CD4-positive, alpha-beta memory T cell (primary cell): ENCODE measurements around the gene RHBDD1. TPM values are rescaled to one million over a fixed set of nuclear protein-coding genes. Genes with fewer than 3 reads are reported as not detected.
A peak's percentile ranks its signal among the peaks of the same experiment; 100 is the strongest.

Experiments used
- CTCF ChIA-PET: fragments of 350-600 bp; sonication (Branson Sonifier 250); formaldehyde crosslinking; loops from one replicate; lab custom pipeline; 2021; ENCODE audit warnings: inconsistent platforms; ENCODE audit not compliant: partially characterized antibody; lab: Charles Lee
- POLR2A ChIA-PET: fragments of 350-600 bp; sonication (Branson Sonifier 250); formaldehyde crosslinking; loops from one replicate; lab custom pipeline; 2021; ENCODE audit not compliant: partially characterized antibody; lab: Charles Lee
- DNase-seq, 5 donors: peaks; one replicate each; pipeline versions ENCODE4 v3.0.0 to v3.0.0-alpha.2; 2020 to 2022; ENCODE audit warnings: mixed read lengths in 1 of 5
- H3K27ac ChIP-seq: one replicate; pipeline ENCODE4 v1.7.0; 2013; ENCODE audit warnings: low read depth, low read length
- H3K27me3 ChIP-seq: 2 replicates; pipeline ENCODE4 v1.7.0; 2013; ENCODE audit warnings: mild to moderate bottlenecking, low read length, moderate library complexity; ENCODE audit not compliant: insufficient read depth
- H3K36me3 ChIP-seq: 2 replicates; pipeline ENCODE4 v1.7.0; 2013; ENCODE audit warnings: mild to moderate bottlenecking, low read length, moderate library complexity; ENCODE audit not compliant: insufficient read depth
- H3K4me1 ChIP-seq: 2 replicates; pipeline ENCODE4 v1.7.0; 2013; ENCODE audit warnings: mild to moderate bottlenecking, low read length, moderate library complexity; ENCODE audit not compliant: insufficient read depth
- H3K4me3 ChIP-seq, 2 donors: one replicate each; pipeline ENCODE4 v1.7.0; 2013; ENCODE audit warnings: low read length in 2 of 2, mild to moderate bottlenecking in 1 of 2
- H3K9me3 ChIP-seq, 2 donors: one replicate each; pipeline ENCODE4 v1.7.0; 2013; ENCODE audit warnings: low read length in 2 of 2, control low read depth in 1 of 2; ENCODE audit not compliant: control insufficient read depth in 1 of 2
- H3K27ac Mint-ChIP-seq, 7 donors: one replicate each; pipeline ENCODE4 v1.8.0; 2020 to 2021; ENCODE audit warnings: mixed read lengths in 7 of 7, mild to moderate bottlenecking in 6 of 7, inconsistent platforms in 3 of 7, moderate library complexity in 3 of 7
- H3K27me3 Mint-ChIP-seq, 2 donors: one replicate each; pipeline ENCODE4 v1.8.0; 2020 to 2021; ENCODE audit warnings: mixed read lengths in 2 of 2
- H3K36me3 Mint-ChIP-seq, 2 donors: one replicate each; pipeline ENCODE4 v1.8.0; 2020 to 2021; ENCODE audit warnings: mixed read lengths in 2 of 2, inconsistent platforms in 1 of 2, mild to moderate bottlenecking in 1 of 2
- H3K4me1 Mint-ChIP-seq, 4 donors: one replicate each; pipeline ENCODE4 v1.8.0; 2020 to 2021; ENCODE audit warnings: mixed read lengths in 4 of 4, mild to moderate bottlenecking in 1 of 4
- H3K4me3 Mint-ChIP-seq, 8 donors: one replicate each; pipeline ENCODE4 v1.8.0; 2020 to 2021; ENCODE audit warnings: mixed read lengths in 8 of 8, mild to moderate bottlenecking in 7 of 8, moderate library complexity in 6 of 8, inconsistent platforms in 3 of 8
- H3K9me3 Mint-ChIP-seq, 8 donors: one replicate each; pipeline ENCODE4 v1.8.0; 2020 to 2021; ENCODE audit warnings: mixed read lengths in 8 of 8, mild to moderate bottlenecking in 5 of 8, inconsistent platforms in 3 of 8, moderate library complexity in 1 of 8
- intact Hi-C: fragments of 100-400 bp; cut with micrococcal nuclease; formaldehyde crosslinking; loops from one replicate; pipeline ENCODE4 v1.15.1; 2023
- polyA plus RNA-seq, 2 donors: library from polyadenylated mRNA; unstranded; fragments of 300-500 nt; fragmentation: Illumina TruSeq; gene quantifications; one replicate each; pipeline ENCODE4 v1.2.3, GENCODE V29; 2021
- total RNA-seq, 2 experiments: library from RNA; stranded (reverse); gene quantifications; one replicate each; pipeline ENCODE4 v1.2.3, GENCODE V29; 2021

The RHBDD1 gene
- total and polyA plus RNA-seq, 4 experiments from 2014 or later = 15.6 to 66.0 (median 40.7) TPM

DNA sequence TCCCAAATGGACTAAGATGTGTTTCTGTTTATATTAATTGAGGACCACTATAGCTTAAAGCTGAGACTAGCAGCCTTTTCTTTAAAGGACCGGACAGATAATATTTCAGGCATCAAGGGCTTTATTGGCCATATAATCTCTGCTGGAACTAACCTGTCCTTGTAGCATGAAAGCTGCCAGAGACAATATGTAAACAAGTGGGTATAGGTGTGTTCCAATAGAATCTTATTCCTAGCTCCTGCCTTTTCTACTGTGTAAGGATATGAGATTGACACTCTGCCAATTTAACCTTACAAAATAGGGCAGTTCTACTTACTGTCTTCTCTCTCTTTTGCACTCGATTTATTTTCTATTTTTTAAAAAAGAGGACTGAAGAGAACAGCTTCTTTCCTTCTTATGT lies 74.0 kb downstream of the RHBDD1 start:
- peaks cover 56 to 66% of the 10 kb centered on the region in 2 donors for H3K36me3 Mint-ChIP-seq
- DNase-seq = no peak
- no peak overlapping the region for H3K27ac Mint-ChIP-seq
- peaks cover 5% of the 10 kb centered on the region for H3K36me3 ChIP-seq
- intact Hi-C loops = no loop called here
- no peak overlapping the region for H3K4me3 ChIP-seq
- no peaks in the 10 kb centered on the region for H3K27me3 ChIP-seq
- H3K9me3 Mint-ChIP-seq = peaks cover 0 to 2% (median 0%) of the 10 kb centered on the region in 8 donors
- POLR2A ChIA-PET = no interaction called here
- peaks cover 0 to 10% (median 9%) of the 10 kb centered on the region in 4 donors for H3K4me1 Mint-ChIP-seq
- no peaks in the 10 kb centered on the region for H3K9me3 ChIP-seq
- no peaks in the 10 kb centered on the region for H3K27me3 Mint-ChIP-seq
- H3K4me3 Mint-ChIP-seq = no peak overlapping the region
- CTCF ChIA-PET = no interaction called here
- no peak overlapping the region for H3K27ac ChIP-seq
- no peaks in the 10 kb centered on the region for H3K4me1 ChIP-seq

- no peaks in the 10 kb centered on the region for H3K9me3 ChIP-seq
- no peaks in the 10 kb centered on the region for H3K4me1 ChIP-seq
- H3K4me3 ChIP-seq = no peak overlapping the region
- H3K27me3 ChIP-seq = no peaks in the 10 kb centered on the region
- H3K27ac ChIP-seq = no peak overlapping the region
- DNase-seq = no peak
- peaks cover 0 to 2% (median 0%) of the 10 kb centered on the region in 8 donors for H3K9me3 Mint-ChIP-seq
- peaks cover 52 to 65% of the 10 kb centered on the region in 2 donors for H3K36me3 Mint-ChIP-seq
- ChIA-PET POLR2A (no interaction called here), CTCF (no interaction called here)
- peaks cover 5% of the 10 kb centered on the region for H3K36me3 ChIP-seq
- no peak overlapping the region for H3K4me3 Mint-ChIP-seq
- no peak overlapping the region for H3K27ac Mint-ChIP-seq
- no peaks in the 10 kb centered on the region for H3K27me3 Mint-ChIP-seq
- H3K4me1 Mint-ChIP-seq = peaks cover 0 to 7% (median 5%) of the 10 kb centered on the region in 4 donors
- intact Hi-C loops = no loop called here
Observed at GRCh38 chr2:226910384-226910783, 74.5 kb downstream of the RHBDD1 start.

DNA sequence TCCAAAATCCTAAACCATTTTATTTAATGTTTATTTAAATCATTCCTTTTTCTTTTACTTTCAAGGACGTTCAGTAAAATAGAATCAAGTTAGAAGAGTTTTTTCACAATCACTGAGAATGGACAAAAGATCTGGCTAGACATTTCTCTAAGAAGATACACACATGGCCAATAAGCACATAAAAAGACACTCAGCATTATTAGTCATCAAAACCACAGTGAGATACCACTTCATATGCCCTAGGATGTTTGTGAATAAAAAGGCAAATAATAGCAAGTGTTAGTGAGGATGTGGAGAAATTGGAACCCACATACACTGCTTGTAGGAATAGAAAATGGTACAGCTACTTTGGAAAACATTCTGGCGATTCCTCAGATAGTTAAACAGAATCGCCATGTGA lies 76.1 kb downstream of the RHBDD1 start:
- no peak overlapping the region for H3K4me3 Mint-ChIP-seq
- H3K4me3 ChIP-seq = no peak overlapping the region
- H3K27me3 ChIP-seq = no peaks in the 10 kb centered on the region
- no peak overlapping the region for H3K27ac ChIP-seq
- H3K9me3 Mint-ChIP-seq = peaks cover 0 to 2% (median 0%) of the 10 kb centered on the region in 8 donors
- ChIA-PET CTCF (no interaction called here), POLR2A (no interaction called here)
- intact Hi-C loops = no loop called here
- peaks cover 47 to 63% of the 10 kb centered on the region in 2 donors for H3K36me3 Mint-ChIP-seq
- H3K36me3 ChIP-seq = peaks cover 5% of the 10 kb centered on the region
- H3K27ac Mint-ChIP-seq = no peak overlapping the region
- no peak for DNase-seq
- no peaks in the 10 kb centered on the region for H3K27me3 Mint-ChIP-seq
- H3K4me1 Mint-ChIP-seq = peaks cover 4 to 12% (median 8%) of the 10 kb centered on the region in 4 donors
- no peaks in the 10 kb centered on the region for H3K4me1 ChIP-seq
- H3K9me3 ChIP-seq = no peaks in the 10 kb centered on the region

DNA sequence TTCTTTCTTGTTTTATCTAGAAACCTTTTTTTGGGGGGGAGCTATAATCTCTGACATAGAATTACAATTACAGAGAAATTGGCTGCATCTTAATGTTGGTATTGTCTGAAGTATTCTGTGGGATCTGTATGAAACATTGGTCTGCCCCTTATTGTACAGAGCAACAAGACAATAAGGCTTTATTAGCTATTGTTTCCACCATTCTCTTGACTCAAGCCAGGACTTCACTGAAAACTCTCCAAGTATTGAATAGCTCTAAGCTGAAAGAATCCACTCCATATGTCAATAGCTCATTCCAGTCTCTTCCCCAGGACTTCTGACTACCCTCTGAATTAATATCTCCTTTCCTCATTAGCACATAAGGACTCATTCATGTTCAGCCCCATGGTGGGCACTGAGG lies 77.8 kb downstream of the RHBDD1 start:
- Histone ChIP-seq H3K4me1 (no peaks in the 10 kb centered on the region), H3K9me3 (no peaks in the 10 kb centered on the region), H3K4me3 (no peak overlapping the region), H3K27ac (no peak overlapping the region), H3K27me3 (no peaks in the 10 kb centered on the region), H3K36me3 (no peaks in the 10 kb centered on the region)
- no peak for DNase-seq
- peaks cover 48 to 62% of the 10 kb centered on the region in 2 donors for H3K36me3 Mint-ChIP-seq
- H3K4me3 Mint-ChIP-seq = no peak overlapping the region
- H3K4me1 Mint-ChIP-seq = peaks cover 4 to 12% (median 8%) of the 10 kb centered on the region in 4 donors
- intact Hi-C loops = no loop called here
- ChIA-PET CTCF (interaction anchor here (1.1 to 1.6 kb wide), 2 partner anchors 15 to 19 kb away, joined by 3 to 4 read pairs; no protein-coding TSS in a partner anchor), POLR2A (no interaction called here)
- no peak overlapping the region for H3K27ac Mint-ChIP-seq
- H3K27me3 Mint-ChIP-seq = no peaks in the 10 kb centered on the region
- peaks cover 0 to 2% (median 0%) of the 10 kb centered on the region in 8 donors for H3K9me3 Mint-ChIP-seq

DNA sequence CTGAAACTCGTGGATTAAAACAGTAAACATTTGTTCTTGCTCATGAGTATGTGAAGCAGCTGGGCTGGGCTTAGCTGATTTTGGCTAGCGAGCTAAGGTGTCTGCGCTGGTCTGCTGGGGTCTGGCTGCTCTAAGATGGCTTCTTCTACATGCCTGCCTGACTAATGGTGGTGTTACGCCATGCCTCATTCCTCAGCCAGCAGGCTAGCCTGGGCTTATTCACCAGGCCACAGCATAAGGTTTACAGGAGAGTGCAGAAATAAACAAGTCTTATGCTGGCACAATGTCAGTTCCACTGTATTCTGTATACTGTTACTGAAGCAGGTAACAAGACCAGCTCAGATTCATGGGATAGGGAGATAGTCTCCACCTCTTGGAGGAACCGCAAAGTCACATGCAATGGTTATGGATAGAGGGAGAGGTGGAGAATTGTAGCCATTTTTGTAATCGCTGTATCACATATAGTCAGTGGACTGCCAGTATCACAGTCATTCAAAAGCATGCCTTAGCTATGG lies 80.0 kb downstream of the RHBDD1 start:
- peaks cover 43 to 61% of the 10 kb centered on the region in 2 donors for H3K36me3 Mint-ChIP-seq
- CTCF ChIA-PET = no interaction called here
- no peaks in the 10 kb centered on the region for H3K4me1 ChIP-seq
- H3K4me3 ChIP-seq = no peak overlapping the region
- DNase-seq = no peak
- POLR2A ChIA-PET = no interaction called here
- no peaks in the 10 kb centered on the region for H3K27me3 Mint-ChIP-seq
- peaks cover 0 to 2% (median 0%) of the 10 kb centered on the region in 8 donors for H3K9me3 Mint-ChIP-seq
- H3K27me3 ChIP-seq = no peaks in the 10 kb centered on the region
- no peaks in the 10 kb centered on the region for H3K9me3 ChIP-seq
- H3K27ac Mint-ChIP-seq = peak overlapping the region in 2 of 7 donors; percentile 24 to 74
- H3K36me3 ChIP-seq = no peaks in the 10 kb centered on the region
- no peak overlapping the region for H3K27ac ChIP-seq
- intact Hi-C loops = no loop called here
- H3K4me3 Mint-ChIP-seq = no peak overlapping the region
- peaks cover 4 to 13% (median 8%) of the 10 kb centered on the region in 4 donors for H3K4me1 Mint-ChIP-seq

- peak overlapping the region in 4 of 7 donors; percentile 20 to 59 (median 22) for H3K27ac Mint-ChIP-seq
- H3K36me3 Mint-ChIP-seq = peaks cover 42 to 63% of the 10 kb centered on the region in 2 donors
- Histone ChIP-seq H3K4me3 (no peak overlapping the region), H3K4me1 (no peaks in the 10 kb centered on the region), H3K9me3 (no peaks in the 10 kb centered on the region), H3K27me3 (no peaks in the 10 kb centered on the region), H3K27ac (no peak overlapping the region), H3K36me3 (no peaks in the 10 kb centered on the region)
- H3K27me3 Mint-ChIP-seq = no peaks in the 10 kb centered on the region
- H3K4me1 Mint-ChIP-seq = peaks cover 5 to 13% (median 10%) of the 10 kb centered on the region in 4 donors
- peaks cover 0 to 4% (median under 1%) of the 10 kb centered on the region in 8 donors for H3K9me3 Mint-ChIP-seq
- no peak for DNase-seq
- ChIA-PET POLR2A (no interaction called here), CTCF (no interaction called here)
- intact Hi-C loops = no loop called here
- H3K4me3 Mint-ChIP-seq = no peak overlapping the region
Observed at GRCh38 chr2:226916669-226917068, 80.8 kb downstream of the RHBDD1 start.

GRCh38 chr2:226932443-226932842 lies 96.6 kb downstream of the RHBDD1 start:
- peaks cover 0 to 2% (median 0%) of the 10 kb centered on the region in 8 donors for H3K9me3 Mint-ChIP-seq
- H3K9me3 ChIP-seq = no peaks in the 10 kb centered on the region
- intact Hi-C loops = no loop called here
- H3K4me3 Mint-ChIP-seq = no peak overlapping the region
- H3K4me1 ChIP-seq = no peaks in the 10 kb centered on the region
- no peak for DNase-seq
- H3K27ac ChIP-seq = no peak overlapping the region
- no peaks in the 10 kb centered on the region for H3K27me3 Mint-ChIP-seq
- H3K27ac Mint-ChIP-seq = no peak overlapping the region
- peaks cover 0 to under 1% (median 0%) of the 10 kb centered on the region in 4 donors for H3K4me1 Mint-ChIP-seq
- peaks cover 11 to 46% of the 10 kb centered on the region in 2 donors for H3K36me3 Mint-ChIP-seq
- CTCF ChIA-PET = no interaction called here
- H3K27me3 ChIP-seq = no peaks in the 10 kb centered on the region
- POLR2A ChIA-PET = no interaction called here
- no peak overlapping the region for H3K4me3 ChIP-seq
- no peaks in the 10 kb centered on the region for H3K36me3 ChIP-seq
